ENCODE measurements around the gene NLGN3.

The NLGN3 gene

GRCh38 chrX:71214604-71215337 lies 70.1 kb downstream of the NLGN3 start:
- no peak for DNase-seq (ENCODE audit: low spot score)

- no peak for DNase-seq (ENCODE audit: low spot score)
Measured at GRCh38 chrX:71215338-71215912, 70.8 kb downstream of the NLGN3 start.

DNA sequence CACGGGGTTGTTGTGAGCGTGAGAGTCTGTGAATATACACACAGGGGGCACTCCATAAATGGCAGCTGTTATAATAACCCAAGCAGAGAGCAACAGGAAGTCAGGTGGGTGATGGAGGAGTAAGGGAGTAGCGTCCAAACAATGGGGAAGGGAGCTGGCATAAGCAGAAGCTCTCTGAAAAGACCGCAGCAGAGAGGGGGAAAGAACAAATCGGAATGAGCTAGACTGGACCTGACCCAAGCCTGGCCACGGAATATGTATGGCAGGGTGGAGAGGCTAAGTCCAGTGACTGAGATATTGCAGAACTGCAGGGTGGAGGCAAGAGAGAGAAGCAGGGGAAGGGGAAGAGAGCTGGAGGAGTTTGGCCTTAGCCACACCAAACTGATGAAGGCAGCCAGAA lies 71.8 kb downstream of the NLGN3 start:
- DNase-seq (ENCODE audit: low spot score) = no peak

DNA sequence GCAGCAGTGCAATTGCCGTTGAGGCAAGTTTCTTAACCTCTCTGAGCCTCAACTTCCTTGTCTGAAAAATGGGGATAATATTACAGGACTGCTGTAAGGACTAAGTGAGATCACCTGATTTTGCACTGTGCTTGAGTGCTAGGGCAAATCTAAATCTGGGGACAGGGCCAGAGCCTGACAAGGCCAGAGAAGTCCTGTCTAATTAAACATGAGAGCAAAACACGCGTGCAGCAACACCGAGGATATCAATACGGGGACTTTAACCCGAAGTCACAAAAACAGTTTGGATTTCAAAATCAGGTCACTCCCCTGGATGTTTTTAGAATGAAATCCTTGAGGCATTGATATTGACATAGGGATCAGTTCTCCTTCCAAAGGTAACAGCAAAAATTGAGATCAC lies 72.7 kb downstream of the NLGN3 start:
- DNase-seq (ENCODE audit: low spot score) = no peak

All from pons (tissue), 1 donor.